ENCODE data around the gene LRCH3. TPM values are rescaled to one million over a fixed set of nuclear protein-coding genes. Genes with fewer than 3 reads are reported as not detected.

The LRCH3 gene
- total RNA-seq, 1 experiment from 2014 or later: 63.6 TPM

- TF ChIP-seq CBFB (CRISPR knock-in tag; IDR thresholded peaks at IDR 0.05; ENCODE audit: low read depth) (no peak), FOXJ3 (CRISPR knock-in tag; IDR thresholded peaks at IDR 0.05; ENCODE audit: borderline replicate concordance) (no peak), FOXP4 (CRISPR knock-in tag; IDR thresholded peaks at IDR 0.05) (no peak), ZNF396 (CRISPR knock-in tag; IDR thresholded peaks at IDR 0.05; ENCODE audit: borderline replicate concordance) (no peak), ESRRA (CRISPR knock-in tag; IDR thresholded peaks at IDR 0.05; ENCODE audit: borderline replicate concordance) (no peak), CREM (CRISPR knock-in tag; IDR thresholded peaks at IDR 0.05) (no peak), ZNF532 (CRISPR knock-in tag; IDR thresholded peaks at IDR 0.05; ENCODE audit: borderline replicate concordance) (no peak), PRRX2 (CRISPR knock-in tag; IDR thresholded peaks at IDR 0.05) (no peak), NR3C1 (CRISPR knock-in tag; conservative IDR thresholded peaks at IDR 0.05; ENCODE audit: low read depth) (no peak), ZBTB21 (CRISPR knock-in tag; IDR thresholded peaks at IDR 0.05; ENCODE audit: borderline replicate concordance) (no peak)
These were observed 67.1 kb downstream of the LRCH3 start (continued) for GRCh38 chr3:197858133-197858532.

- no peaks in the 10 kb centered on the region for H3K27me3 Mint-ChIP-seq (ENCODE audit: low read depth)
- CTCF ChIA-PET: interaction anchor here (2.1 kb wide), 1 partner anchor 47 kb away, joined by 8 read pairs; no protein-coding TSS in a partner anchor
These were observed 67.5 kb downstream of the LRCH3 start for GRCh38 chr3:197858598-197858997.

More at GRCh38 chr3:197858598-197858997, 67.5 kb downstream of the LRCH3 start:
- ATAC-seq: peak; percentile 72
- DNase-seq (ENCODE audit: low spot score): peak; percentile 25
- Mint-ChIP-seq H3K9me3 (no peaks in the 10 kb centered on the region), H3K27ac (peak overlapping the region; percentile 86), H3K4me3 (peak overlapping the region; percentile 16), H3K36me3 (peaks cover 28% of the 10 kb centered on the region), H3K4me1 (peaks cover 77% of the 10 kb centered on the region)
- POLR2A ChIA-PET: no interaction called here
- TF ChIP-seq MYBL2 (CRISPR knock-in tag; IDR thresholded peaks at IDR 0.05): no peak
- TF ChIP-seq NR3C1 (CRISPR knock-in tag; conservative IDR thresholded peaks at IDR 0.05; ENCODE audit: low read depth): no peak
- TF ChIP-seq HMGXB4 (CRISPR knock-in tag; IDR thresholded peaks at IDR 0.05): no peak
- no peak for TF ChIP-seq PREB (CRISPR knock-in tag; IDR thresholded peaks at IDR 0.05; ENCODE audit: borderline replicate concordance)
- no peak for TF ChIP-seq MXD4 (CRISPR knock-in tag; IDR thresholded peaks at IDR 0.05; ENCODE audit: borderline replicate concordance)
- TF ChIP-seq CTCF (IDR thresholded peaks at IDR 0.05): no peak
- TF ChIP-seq ELF4 (CRISPR knock-in tag; IDR thresholded peaks at IDR 0.05; ENCODE audit: low read depth): no peak
- no peak for TF ChIP-seq ZNF396 (CRISPR knock-in tag; IDR thresholded peaks at IDR 0.05; ENCODE audit: borderline replicate concordance)
- TF ChIP-seq MLX (CRISPR knock-in tag; IDR thresholded peaks at IDR 0.05): no peak
- no peak for TF ChIP-seq CBFB (CRISPR knock-in tag; IDR thresholded peaks at IDR 0.05; ENCODE audit: low read depth)
- TF ChIP-seq ZNF317 (CRISPR knock-in tag; IDR thresholded peaks at IDR 0.05; ENCODE audit: borderline replicate concordance, low read depth): no peak
- no peak for TF ChIP-seq TCF7 (CRISPR knock-in tag; IDR thresholded peaks at IDR 0.05; ENCODE audit: low read depth)
- no peak for TF ChIP-seq JAZF1 (CRISPR knock-in tag; IDR thresholded peaks at IDR 0.05)
- no peak for TF ChIP-seq ZNF121 (CRISPR knock-in tag; IDR thresholded peaks at IDR 0.05)
- TF ChIP-seq ETV6 (CRISPR knock-in tag; IDR thresholded peaks at IDR 0.05): no peak

Data from WTC11 (cell line).